Epithelial cell of prostate (primary cell): Measurements from ENCODE around the gene FTMT.
"Not testable (repeated sequence)": the region's sequence is repeated elsewhere in the genome, so short reads cannot be mapped to it uniquely, and the experiment has no call there.

Experiments
- DNase-seq: peaks from one replicate; pipeline ENCODE4 v3.0.0-alpha.2; 2011; ENCODE audit warnings: low read depth, low spot score
- H3K27ac ChIP-seq: fragments of 450-650 bp; 2 replicates; pipeline ENCODE4 v1.5.1; 2017; ENCODE audit warnings: mild to moderate bottlenecking

FTMT gene

DNA sequence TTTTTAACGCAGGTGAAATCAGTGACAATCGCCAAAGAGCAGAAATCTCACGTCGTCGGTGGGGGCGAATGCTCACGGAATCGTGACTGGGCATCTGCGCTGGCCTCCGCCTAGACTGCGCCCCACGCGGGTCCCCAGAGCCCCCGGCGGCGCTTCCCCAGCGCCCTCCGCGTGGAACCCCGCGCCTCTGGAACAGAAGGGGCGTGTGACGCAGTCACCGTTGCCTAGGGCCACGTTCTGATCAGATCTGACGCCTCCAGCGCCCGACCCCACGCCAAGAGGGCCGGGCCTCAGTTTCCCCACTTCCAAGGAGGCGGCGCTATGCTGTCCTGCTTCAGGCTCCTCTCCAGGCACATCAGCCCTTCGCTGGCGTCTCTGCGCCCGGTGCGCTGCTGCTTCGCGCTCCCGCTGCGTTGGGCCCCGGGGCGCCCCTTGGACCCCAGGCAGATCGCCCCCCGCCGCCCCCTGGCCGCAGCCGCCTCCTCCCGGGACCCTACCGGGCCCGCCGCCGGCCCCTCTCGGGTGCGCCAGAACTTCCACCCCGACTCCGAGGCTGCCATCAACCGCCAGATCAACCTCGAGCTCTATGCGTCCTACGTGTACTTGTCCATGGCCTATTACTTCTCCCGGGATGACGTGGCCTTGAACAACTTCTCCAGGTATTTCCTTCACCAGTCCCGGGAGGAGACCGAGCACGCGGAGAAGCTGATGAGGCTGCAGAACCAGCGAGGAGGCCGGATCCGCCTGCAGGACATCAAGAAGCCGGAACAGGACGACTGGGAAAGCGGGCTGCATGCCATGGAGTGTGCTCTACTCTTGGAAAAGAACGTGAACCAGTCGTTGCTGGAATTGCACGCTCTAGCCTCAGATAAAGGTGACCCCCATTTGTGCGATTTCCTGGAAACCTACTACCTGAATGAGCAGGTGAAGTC lies at the start of gene FTMT:
TSS of gene FTMT (plus strand) at position 240 of the 932 bp plus-strand sequence. CDS start at position 322, 82 bp downstream.
- DNase-seq, result no peak
- H3K27ac ChIP-seq, result no peak within 1 kb of the TSS

DNA sequence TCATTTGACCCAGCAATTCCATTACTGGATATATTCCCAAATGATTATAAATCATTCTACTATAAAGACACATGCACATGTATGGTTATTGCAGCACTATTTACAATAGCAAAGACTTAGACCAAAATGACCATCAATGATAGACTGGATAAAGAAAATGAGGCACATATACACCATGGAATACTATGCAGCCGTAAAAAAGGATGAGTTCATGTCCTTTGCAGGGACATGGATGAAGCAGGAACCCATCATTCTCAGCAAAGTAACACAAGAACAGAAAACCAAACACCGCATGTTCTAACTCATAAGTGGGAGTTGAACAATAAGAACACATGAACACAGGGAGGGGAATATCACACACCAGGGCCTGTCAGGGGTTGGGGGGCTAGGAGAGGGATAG lies 46.4 kb upstream of the FTMT start:
- not testable (repeated sequence) for DNase-seq, H3K27ac ChIP-seq

DNA sequence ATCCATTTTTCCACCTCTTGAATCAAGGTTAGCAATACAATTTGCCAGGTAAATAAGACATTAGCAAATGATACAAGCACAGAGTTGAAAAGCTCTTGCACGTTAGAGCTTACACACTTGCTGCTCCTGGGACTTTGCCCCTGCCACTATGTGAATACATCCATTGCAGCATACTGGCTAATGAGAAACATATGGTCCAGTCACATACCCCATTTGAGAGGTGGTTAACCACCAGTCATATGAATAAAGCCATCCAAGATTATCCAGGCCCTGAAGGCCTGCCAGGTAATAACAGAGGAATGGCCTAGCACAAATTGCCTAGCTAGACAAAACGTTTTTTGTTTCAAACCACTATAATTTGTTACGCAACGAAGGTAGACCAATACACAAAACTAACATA lies 45.8 kb upstream of the FTMT start:
- DNase-seq, result no peak
- no peak overlapping the region for H3K27ac ChIP-seq

DNA sequence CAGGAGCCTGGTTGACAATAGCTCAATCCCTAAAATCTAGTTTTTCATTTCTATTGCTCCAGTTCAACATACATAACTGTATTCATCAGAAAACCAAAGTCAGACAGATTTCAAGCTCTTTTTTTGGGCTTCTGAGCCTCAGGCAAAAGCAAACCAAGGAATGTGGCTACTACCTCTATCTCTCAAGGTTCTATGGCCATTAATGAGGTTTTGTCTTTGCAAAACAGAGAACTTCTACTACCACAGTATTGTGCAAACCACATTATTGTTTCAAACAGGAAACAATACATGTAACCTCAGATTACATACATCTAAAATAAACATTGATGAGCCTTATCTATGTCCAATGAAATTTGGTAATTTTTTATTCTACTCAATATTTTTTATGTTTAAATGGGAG lies 35.5 kb upstream of the FTMT start:
- H3K27ac ChIP-seq, result no peak overlapping the region
- DNase-seq, result no peak

DNA sequence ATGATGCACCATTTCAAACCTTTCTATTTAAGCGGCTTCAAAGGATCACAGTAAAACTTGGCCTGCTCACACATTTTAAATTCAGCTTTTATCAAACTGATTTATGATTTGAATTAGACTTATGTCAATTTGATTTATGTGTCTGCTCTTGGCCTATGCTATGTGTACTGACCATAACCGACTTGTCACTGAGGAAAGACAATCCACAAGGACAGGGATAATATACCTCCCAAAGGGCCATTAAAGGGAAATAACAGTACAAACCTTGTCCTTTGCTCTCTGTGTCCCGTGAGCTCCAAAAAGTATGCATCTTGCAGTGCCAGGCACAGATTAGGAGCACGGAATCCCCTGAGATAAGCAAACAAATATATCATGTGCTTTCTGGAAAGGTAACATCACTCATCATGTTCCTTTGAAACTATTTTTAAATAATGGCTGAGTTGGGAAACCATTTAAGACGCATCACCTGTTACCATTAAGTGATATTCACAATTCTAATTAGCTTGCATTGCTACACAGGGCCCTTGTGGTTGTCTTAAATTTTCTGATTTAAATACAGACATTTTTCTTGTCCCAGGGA lies 31.9 kb upstream of the FTMT start:
- DNase-seq, result no peak
- H3K27ac ChIP-seq, result no peak overlapping the region

DNA sequence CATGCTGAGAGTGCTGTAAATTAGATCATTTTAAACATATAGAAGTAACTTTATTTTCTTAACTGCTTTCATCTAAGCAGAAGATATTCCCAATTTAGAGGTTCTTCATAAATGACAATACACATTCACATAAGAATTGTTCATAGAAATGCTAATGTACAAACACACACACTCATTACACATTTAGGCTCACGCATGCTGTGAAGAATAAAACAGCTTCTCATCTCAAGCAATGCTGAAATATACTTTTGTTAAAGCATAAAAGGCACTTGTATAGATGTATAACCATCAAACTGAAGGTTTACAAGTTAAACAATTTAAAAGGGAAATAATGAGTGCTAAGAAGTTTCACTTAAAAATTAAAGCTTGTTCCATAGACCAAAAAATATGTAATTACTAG lies 18.1 kb upstream of the FTMT start:
- H3K27ac ChIP-seq, result no peak overlapping the region
- no peak for DNase-seq

DNA sequence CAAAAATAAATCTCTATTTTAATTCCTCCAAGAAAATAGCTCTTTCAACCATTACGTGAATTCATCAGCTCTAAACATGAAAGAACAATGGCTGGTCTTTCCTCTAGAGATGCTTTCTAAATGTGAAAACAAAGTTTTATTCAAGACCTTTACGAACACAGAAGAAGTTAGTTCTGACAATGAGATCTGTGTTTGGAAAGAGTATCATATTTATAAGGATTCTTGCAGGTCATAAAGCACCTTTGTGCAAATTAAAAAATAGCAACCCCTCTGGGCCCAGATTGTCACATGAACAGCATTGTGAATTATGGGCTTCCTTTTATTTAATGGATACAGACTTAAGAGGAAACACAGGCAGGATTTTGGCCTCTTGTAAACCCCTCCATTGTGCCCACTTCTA lies 17.7 kb upstream of the FTMT start:
- no peak overlapping the region for H3K27ac ChIP-seq
- DNase-seq, result no peak

DNA sequence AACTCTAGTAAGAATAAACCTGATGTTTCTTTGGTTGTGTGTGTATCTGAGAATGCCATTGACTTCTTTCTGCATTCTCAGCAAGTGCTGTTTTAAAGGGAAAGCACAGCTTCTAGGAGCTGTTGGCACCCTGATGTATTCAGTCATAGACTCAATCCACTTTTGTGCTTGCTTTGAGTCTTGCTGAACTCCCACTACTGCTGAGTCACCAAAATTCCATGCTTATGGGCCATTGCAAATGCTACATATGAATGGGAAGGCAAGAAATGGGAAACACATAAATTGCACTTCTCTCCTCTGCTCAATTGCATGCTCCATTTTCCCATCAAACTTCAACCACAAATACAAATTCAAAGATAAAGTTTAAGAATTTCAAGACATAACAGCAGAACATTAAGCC lies 9.8 kb upstream of the FTMT start:
- H3K27ac ChIP-seq, result no peak overlapping the region
- DNase-seq, result no peak

DNA sequence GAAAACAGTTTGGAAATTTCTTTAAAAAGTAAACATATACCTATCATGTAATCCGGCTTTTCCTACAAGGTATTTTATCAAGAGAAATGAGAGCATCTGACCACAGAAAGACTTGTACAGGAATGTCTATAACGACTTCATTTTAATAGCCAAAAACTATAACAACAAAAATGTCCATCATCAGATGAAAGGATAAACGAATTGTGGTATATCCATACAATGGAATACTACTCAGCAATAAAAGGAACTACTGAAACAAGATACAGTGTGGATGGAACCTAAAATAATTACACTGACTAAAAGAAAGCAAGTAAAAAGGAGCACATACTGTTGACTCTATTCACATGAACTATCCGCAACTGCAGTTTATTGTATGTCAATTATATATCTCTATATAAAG lies 1.4 kb upstream of the FTMT start:
- no peak for DNase-seq
- H3K27ac ChIP-seq, result no peak overlapping the region

DNA sequence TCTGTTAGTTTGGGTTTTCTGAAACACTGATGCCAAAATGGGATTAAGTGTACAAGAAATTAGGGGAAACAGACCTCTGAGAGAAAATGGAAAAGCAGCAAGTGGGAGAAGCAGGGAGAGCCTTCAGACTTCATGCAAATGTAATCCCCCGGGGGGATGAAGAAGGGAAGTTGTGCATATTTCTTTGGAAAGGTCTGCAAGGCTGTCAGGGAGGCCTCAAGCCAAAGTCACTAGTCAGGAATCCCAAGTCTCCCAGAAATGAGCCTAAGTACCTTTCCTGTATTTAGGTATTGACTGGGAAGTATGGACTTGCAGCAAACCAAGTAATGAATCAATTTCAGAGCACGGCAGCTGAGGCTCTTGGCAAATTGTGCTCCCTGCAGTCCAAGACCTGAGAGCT lies 2.2 kb downstream of the FTMT start:
- DNase-seq, result no peak
- no peak overlapping the region for H3K27ac ChIP-seq

DNA sequence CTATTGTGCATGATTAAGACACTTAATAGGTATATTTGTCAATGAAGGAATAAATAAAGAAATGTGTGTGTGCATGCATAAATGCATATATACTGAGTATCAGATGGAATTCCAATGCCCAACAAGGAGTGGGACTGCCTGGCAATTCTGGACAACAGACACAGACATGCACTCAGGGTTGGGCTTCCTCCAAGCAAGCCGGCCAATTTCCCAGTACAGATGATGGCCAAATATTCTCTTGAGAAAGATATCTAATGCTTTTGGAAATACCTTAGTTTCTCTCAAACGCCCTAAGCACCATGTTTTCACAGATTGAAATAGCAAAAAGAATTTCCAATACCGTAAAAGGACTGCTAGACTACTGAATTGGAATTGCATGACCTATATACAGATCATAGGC lies 11.1 kb downstream of the FTMT start:
- H3K27ac ChIP-seq, result no peak overlapping the region
- no peak for DNase-seq

DNA sequence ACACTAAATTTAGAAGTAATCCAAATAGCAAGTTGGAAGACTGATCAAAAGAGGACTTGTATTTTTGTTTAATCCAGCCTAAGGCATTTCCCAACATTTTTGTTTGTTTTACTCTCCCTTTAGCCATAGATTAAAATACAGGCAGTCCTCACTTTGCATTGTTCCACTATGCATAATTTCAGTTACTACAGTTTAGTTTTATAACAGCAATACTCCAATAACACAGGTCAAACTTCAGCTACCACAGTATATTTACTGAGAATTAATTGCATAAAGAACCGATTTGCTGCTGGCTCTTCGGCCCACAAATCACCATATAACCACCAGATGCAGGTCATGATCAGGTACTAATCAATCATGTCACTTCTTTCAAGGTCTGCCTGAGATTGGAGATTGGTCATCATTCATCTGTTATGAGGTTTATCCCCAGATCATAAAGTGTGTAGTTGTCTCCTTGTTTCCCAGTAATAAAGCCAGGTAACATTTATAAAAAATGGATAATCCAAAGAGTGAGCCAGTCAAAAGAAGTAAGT lies 12.1 kb downstream of the FTMT start:
- no peak for DNase-seq

DNA sequence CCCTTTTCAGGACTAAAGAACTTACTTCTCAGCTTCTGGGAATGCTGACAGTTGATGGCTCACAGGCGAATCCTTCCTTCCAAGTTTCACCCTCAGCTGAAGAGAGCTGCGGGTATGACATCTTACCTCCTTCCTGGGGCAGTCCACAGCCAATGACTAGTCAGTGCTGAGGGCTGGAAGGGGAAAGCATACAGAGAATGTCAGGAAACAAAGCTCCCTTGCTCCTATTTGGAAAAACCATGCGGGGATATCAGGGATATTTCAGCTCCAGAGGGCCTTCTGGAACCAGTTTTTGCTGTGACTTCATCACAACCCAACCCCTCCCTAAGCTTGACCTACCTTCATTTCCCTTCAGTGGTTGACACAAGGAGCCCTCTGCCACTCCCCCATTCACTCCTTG lies 15.7 kb downstream of the FTMT start:
- H3K27ac ChIP-seq, result no peak overlapping the region
- DNase-seq, result no peak

More for the DNA sequence above, 12.1 kb downstream of the FTMT start:
- H3K27ac ChIP-seq, result no peak overlapping the region

DNA sequence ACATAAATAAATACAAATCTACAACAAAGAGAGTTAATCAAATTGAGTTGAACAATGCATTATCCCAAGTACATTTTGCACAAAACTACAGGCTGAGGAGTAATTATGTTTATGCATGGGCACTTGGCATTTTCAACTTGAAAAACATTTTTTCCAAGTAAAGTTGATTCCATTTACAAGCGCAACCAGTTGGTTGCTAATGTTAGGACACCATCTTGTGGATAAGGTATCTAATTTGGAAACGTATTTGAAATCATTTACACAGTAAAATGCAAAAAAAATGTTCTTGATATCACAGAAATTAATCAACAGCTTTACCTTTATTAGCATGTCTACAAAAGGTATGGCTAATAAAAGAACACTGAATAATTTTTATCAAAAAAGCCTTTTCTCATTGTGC lies 18.8 kb downstream of the FTMT start:
- no peak overlapping the region for H3K27ac ChIP-seq
- no peak for DNase-seq

DNA sequence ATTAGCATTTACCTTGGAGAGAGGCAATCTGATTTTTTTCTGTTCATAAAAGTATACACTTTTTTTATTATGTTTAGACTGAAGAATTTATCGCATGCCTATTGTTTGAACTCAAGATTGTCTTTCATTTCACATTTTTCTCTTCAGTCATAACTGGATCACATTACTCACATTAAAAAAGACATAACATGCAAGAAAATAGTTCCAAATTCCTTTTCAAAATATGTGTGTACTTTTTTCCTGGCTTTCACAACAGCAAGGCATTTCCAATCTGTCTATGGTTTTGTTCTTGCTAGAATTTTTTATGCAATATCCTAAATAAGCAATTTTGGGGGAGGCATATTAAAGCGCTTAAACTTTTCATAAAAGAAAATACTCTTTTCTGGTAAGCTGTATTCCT lies 21.2 kb downstream of the FTMT start:
- no peak for DNase-seq
- no peak overlapping the region for H3K27ac ChIP-seq

DNA sequence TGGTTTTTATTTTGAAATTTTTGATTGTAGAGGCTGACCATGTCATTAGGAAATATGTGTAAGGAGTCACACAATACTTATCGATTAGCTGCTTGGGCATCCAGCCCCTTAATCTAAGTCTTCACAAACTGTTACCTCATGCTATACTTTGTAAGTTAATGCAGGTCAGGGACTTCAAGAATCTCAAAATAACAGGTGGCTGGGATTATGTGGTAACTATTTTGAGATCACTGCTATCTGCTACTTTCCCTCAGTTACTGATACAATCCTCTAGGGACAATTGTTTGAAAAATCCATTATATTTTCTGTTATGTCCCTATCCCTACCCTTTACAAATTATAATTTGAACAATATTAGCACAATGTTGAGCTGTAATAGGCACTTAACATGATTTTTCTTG lies 21.7 kb downstream of the FTMT start:
- DNase-seq, result no peak
- H3K27ac ChIP-seq, result no peak overlapping the region

DNA sequence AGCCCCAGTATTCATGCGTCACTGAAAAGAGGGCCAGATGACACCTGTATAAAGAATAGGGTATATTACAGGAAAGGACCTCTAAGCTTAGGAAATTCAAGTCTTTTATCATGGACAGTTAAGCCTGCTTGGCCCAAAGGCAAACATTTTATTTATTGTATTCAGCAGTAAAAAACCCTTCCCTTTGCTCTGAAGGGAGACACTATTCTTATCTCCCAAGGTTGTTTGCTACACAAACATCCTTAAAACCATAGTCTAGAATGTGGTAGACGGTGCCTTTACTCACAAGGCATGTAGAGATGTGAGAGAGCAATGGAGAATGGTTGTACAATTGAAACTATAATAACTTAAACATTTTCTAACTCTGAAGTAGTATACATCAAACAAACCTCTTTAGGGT lies 33.9 kb downstream of the FTMT start:
- no peak overlapping the region for H3K27ac ChIP-seq
- no peak for DNase-seq

DNA sequence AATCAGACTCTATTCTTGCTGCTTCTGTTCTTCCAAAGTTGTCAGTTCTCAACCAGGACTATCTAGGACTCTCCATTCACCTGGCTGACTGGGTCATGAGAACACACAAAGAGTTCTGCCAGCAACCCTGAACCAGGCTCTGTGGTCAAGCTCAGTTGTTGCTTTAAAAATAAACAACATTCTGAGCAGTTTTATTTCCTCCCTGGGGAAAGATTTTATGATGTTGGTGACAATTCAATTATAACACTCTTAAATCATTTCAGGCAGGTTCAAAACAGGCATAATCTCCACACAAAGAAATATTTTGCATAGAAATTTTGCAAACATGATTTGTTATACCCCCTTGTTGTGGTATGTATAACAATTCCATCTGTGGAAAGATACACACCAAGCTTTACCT lies 36.0 kb downstream of the FTMT start:
- DNase-seq, result no peak
- no peak overlapping the region for H3K27ac ChIP-seq

DNA sequence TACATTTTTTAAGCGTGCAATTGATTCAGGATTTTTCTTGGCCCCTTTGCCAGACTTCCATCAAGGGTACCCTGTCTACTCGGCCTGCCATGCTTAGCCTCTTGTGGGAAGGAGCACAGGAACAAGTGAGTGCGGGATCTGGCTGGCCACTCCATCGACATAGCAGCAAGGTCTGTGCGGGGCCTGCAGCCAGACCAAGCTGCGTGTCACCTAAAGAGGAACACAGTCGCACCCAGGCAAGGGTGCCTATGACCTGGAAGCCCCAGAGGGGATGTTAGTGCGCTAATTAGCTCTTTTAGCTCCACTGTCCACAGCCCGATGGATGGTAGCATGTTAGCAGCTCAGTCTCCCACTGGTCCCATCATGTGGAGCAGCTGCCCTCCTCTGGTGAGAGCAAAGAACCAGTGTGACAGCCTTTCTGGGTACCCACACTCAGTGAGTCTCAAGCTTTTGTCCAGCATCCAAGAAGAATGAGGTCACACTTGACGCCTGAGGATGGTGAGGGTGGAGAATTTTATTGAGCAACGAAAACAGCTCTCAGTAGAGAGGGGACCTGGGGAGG lies 38.7 kb downstream of the FTMT start:
- no peak overlapping the region for H3K27ac ChIP-seq
- no peak for DNase-seq

DNA sequence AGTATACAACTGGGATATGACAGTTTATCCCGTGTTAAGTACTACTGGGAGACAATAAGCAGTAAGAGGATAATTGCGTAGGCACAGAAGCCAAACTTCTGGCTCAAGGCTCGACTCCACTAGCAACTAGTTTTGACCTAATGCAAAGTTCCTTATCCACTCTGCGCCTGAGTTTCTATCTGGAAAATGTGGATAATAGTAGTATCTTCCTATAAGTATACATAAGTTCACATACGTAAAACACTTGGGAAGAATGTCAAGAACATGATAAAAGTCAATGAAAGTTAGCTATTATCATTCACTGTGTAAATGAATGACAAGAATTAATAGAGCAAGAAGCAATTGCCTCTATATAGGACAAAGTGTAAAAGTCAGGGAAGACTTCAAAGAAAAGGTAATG lies 45.7 kb downstream of the FTMT start:
- DNase-seq, result no peak
- no peak overlapping the region for H3K27ac ChIP-seq

DNA sequence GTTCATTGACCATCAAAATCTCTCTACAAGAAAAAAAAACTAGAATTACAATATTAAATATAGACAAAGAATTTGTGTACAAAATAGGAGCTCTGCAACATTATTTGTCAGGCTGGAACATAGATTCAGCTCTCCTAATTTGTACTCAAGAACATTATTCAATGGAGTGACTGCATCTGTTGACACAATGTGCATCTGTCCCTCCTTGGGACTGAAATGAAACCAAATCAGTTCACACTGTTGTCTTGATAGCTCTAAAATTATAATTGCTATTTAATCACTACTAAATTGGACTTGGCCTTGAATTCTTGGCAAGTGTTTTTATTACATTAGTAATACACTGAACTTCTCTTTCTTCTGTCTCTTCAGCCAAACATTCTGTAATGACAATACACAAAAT lies 47.7 kb downstream of the FTMT start:
- no peak overlapping the region for H3K27ac ChIP-seq
- DNase-seq, result no peak
